Activated naive CD4-positive, alpha-beta T cell treated with Interleukin-2 at 50 U/mL for 16 hours (primary cell): Measurements from ENCODE around the gene PSTPIP1.

ENCODE experiments used
- DNase-seq: peaks from one replicate; pipeline ENCODE4 v3.0.0-alpha.2; 2020

Gene PSTPIP1

GRCh38 chr15:77046704-77047412 is 51.9 kb downstream of the PSTPIP1 start:
- no peak for DNase-seq

- no peak for DNase-seq
Observed at GRCh38 chr15:77048135-77048876, 53.4 kb downstream of the PSTPIP1 start.

DNA sequence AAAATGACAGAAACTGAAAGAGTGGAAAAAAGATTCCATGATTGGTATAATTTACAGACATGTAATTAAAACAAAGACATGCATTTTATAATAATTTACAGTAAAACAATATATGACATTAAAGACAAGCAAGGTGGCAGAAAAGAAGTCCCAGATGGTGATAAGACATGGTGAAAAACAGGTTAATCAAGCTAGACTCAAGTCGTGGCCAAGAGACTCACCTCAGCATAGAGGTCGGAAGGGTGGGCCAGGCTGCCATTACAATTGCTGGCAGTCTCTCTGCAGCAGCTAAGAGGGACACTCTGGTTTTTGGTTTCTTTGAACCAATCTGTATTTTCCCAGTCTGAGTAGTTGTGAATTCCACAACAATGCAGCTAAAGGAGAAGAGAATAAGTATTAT is 57.6 kb downstream of the PSTPIP1 start:
- DNase-seq = no peak

- no peak for DNase-seq
Observed at GRCh38 chr15:77053709-77054108, 58.8 kb downstream of the PSTPIP1 start.

DNA sequence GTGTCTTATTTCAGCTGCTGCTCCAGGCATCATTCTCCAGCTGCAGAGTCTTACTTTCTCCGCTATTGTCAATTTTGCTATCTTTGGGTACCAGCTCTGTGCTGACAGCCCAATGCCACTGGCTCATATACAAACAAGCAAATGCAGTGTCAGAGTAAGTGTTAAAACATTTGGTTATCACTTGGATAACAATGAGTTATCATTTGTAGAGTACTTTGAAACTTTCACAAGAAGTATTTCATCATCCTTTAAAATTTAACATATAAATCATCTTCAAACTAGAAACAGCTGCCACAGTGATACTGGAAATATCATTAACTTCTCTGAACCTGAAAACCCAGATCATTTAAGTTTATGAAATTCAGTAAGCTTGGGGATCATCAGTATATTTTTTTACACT is 62.1 kb downstream of the PSTPIP1 start:
- DNase-seq = no peak

GRCh38 chr15:77057685-77058084 is 62.8 kb downstream of the PSTPIP1 start:
- no peak for DNase-seq

GRCh38 chr15:77058468-77058867 is 63.5 kb downstream of the PSTPIP1 start:
- DNase-seq = no peak

- no peak for DNase-seq
Observed at GRCh38 chr15:77059786-77060361, 64.9 kb downstream of the PSTPIP1 start.

- no peak for DNase-seq
Observed at GRCh38 chr15:77060546-77060945, 65.6 kb downstream of the PSTPIP1 start.

GRCh38 chr15:77063249-77063648 is 68.3 kb downstream of the PSTPIP1 start:
- DNase-seq = no peak

DNA sequence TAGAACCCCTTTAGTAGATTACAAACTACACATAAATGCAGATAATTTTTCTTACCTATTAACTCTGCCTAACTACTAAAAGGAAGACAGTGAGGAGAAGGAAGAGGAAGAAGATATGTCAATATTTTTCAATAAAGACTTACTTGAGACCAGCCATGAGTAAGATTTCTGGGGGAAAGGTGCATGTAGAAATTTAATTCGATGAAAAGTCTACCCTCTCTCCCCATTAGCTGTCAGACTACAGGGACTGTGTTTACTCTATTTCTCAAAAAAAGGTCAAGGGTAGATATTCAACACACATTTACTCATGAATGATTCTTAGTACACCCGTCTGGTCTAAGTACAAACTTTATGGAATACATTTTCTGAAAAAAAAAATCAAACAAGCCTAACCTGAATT is 69.1 kb downstream of the PSTPIP1 start:
- DNase-seq = no peak

DNA sequence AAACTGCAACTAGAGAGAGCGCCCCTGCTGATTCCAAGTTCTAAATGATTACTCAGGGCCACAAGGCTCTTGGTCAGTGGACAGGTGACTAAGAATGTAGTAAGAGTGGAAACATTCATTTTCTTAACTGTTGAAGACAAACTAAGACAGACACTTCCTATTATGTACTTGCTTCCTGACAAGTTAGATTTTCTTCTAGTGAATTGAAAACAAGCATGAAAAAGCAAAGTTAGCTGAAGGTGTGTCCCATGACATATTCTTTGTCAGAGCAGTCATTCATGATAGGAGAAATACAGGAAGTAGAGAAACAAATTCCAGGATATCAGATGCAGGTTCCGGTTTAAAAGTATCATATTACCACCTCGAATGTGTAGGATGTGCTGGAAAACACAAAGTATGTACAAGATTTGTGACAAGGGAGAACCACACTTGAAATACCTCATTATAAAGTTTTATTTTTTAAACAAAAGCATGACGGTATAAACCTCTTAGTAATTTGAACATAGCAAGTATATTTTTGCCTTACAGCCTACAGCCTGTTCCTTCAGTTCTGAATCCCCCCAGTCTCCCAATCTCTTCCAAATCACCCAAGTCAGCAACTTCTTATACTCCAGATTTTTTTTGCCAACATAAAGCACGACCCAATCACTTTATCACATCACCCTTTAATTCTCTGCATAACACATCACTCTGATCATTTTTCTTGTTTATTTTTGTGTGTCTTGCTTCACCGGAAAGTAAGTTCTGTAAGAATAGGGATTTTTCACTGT is 69.8 kb downstream of the PSTPIP1 start:
- no peak for DNase-seq

GRCh38 chr15:77066971-77067690 is 72.2 kb downstream of the PSTPIP1 start:
- no peak for DNase-seq

DNA sequence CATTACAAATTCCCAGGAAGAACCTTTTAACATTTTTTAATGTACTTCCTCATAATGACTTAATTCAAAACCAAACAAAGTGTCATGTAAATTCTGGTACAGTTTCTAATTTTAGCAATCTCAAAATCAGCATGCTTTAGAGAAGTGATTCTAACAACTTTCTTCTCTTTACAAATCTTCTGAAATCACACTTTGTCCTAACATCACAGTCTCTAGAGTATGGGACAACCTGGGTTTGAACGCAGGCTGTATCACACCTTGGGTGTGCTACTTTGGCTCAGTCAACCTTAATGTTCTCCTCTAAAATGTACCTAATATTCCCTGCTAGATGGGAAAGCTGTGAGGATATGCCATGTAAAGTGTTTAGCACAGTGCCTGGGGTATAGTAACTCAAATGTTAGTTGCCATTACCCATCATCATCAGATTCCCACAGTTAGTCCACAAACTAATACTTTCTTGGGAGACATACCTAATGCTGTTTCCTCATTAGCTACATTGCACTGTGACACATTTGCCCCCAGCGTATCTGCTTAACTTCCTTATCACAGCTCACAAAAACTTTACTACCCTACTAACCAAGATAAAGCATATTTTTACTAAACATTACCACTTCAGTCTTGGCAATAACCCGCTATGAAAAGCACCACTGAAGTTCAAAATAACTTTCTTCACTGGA is 72.9 kb downstream of the PSTPIP1 start:
- no peak for DNase-seq

- no peak for DNase-seq
Observed at GRCh38 chr15:77068633-77069032, 73.7 kb downstream of the PSTPIP1 start.

- no peak for DNase-seq
Observed at GRCh38 chr15:77069521-77070121, 74.7 kb downstream of the PSTPIP1 start.

- DNase-seq = no peak
Observed at GRCh38 chr15:77070180-77070494, 75.2 kb downstream of the PSTPIP1 start.

- DNase-seq = peak; percentile 94
Observed at GRCh38 chr15:77070495-77071304, 75.8 kb downstream of the PSTPIP1 start, which contains the start of gene TSPAN3. TSPAN3 (minus strand) TSS chr15:77071109; CDS start chr15:77070954, 155 bp downstream.

DNA sequence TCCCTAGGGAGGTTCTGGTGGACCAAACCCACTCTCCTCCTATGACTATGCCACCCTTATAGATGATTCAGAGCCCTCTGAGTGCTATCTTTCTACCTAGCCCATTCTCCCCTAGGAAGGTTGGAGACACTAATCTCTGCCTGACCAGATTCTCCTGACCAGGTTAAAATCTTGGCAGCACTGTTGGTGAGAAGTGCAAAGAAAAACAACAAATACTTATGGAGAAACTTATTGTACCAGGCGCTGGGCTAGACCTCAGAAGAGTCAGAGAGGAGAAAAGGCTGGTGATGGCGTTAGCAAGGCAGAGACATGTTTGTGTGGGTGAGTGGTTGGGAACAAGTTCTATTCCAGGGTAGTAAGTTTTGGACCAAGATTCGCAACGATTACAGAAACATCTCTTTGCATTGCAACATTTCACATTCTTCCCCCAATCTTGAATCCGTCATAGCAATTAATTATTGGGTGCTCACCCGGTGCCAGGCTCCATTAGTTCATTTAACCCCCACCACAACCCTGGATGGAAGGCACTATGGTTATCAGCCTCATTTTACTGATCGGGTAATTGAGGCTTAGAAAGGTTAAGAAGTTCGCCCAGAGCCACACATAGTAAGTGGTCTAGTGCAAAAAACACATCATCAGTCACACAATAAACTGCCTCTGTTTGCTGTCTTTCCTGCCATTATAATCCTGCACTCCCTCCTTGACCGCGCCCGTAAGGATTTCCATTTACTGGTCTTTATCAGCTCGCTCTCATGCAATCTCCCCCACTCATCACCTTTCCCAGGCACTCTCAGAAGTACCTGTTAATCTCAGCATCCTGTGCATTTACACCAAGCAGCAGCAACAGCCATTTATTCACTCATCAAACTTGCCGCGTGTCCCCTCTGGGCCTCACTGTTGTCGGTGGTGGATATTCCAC is 76.6 kb downstream of the PSTPIP1 start:
- DNase-seq = no peak

DNA sequence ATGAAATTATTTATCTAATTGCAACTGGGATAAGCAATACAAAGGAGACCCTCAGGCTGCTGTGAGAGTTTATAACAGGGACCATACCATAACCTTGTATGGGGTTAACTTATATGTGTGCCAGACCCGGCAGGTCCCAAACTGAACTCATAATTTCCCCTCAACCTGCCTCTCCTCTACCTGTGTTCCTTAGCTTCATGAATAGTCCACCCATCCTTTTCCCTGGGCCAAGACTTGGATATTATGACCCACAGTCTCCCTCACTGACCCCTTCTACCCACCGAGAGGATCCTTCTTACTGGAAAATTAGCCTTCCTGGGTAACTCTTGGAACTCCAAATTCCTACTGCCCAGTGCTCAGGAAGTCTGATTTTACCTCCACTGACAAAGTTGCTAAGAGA is 79.4 kb downstream of the PSTPIP1 start:
- no peak for DNase-seq
